Embryonic facial prominence (tissue), 1 donor: ENCODE results near the gene DND1.
"Not testable (repeated sequence)": the region's sequence is repeated elsewhere in the genome, so short reads cannot be mapped to it uniquely, and the experiment has no call there.

Experiments used
- DNase-seq: peaks from one replicate; pipeline ENCODE4 v3.0.0-alpha.2; 2016; ENCODE audit errors: extremely low spot score

The DND1 gene

DNA sequence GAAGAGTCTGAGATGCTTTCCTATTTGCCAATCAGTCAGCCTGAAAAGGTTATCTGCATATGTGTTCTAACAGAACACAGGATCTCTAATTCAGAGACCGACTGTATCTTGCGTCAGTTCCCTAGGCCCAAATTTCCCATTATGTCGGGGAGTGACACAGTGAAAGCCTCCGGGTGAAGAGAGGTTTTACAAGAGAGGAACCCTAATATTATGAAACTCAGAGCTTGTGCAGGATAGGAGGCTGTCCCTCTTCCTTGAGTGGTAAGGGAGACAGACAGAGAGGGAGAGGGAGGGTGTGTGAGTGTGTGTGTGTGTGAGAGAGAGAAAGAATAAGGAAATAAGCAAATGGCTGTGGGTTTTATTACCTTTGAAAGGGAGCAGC is 42.3 kb downstream of the DND1 start:
- no peak for DNase-seq

- DNase-seq, result no peak
Measured at GRCh38 chr5:140630292-140631035, 42.9 kb downstream of the DND1 start.

DNA sequence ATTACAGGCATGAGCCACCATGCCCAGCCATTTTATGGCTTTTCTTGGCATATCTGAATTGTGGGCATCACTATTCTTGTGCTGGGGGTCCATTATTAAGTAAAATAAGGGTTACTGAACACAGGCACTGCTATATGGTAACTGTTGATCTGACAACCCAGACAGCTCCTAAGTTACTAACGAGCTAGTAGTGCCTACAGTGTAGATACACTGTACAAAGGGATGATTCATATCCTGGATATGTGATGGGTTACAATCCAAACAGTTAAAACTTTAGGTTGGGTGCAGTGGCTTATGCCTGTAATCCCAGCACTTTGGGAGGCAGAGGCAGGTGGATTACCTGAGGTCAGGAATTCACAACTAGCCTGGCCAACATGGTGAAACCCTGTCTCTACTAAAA is 44.7 kb downstream of the DND1 start:
- no peak for DNase-seq

DNA sequence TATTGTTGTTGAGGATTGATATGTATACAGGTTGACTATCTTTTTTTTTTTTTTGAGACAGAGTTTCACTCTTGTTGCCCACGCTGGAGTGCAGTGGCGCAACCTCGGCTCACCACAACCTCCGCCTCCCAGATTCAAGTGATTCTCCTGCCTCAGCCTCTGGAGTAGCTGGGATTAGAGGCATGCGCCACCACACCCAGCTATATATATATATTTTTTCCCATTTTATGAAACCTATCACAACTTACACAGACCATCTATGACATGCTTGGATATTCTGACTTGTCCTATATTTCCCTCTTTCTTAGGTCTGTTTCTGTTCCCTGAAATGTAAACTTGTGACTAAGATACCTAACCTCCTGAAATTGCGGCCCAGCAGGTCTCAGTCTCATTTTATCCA is 45.4 kb downstream of the DND1 start:
- no peak for DNase-seq

DNA sequence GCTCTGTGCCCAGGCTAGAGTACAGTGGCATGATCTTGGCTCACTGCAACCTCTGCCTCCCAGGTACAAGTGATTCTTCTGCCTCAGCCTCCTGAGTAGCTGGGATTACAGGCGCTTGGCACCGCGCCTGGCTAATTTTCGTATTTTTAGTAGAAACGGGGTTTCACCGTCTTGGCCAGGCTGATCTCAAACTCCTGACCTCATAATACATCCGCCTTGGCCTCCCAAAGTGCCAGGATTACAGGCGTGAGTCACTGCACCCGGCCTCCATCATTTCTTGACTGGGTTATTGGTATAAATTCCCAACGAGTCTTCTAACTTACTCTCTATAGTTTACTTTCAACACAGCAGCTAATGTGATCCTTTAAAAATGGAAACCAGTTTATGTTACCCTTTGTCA is 48.5 kb downstream of the DND1 start:
- not testable (repeated sequence) for DNase-seq

GRCh38 chr5:140623061-140623460 is 50.3 kb downstream of the DND1 start:
- not testable (repeated sequence) for DNase-seq

GRCh38 chr5:140622301-140622700 is 51.1 kb downstream of the DND1 start:
- DNase-seq, result no peak
